NCI-H2196 treated with DMSO at 0.1 percent for 48 hours (cell line): ENCODE measurements around the gene ASIC5.
A peak's percentile ranks its signal among the peaks of the same experiment; 100 is the strongest.

Source experiments
- DNase-seq: peaks from one replicate; lab custom pipeline; 2025; ENCODE audit not compliant: unreplicated experiment; lab: John Stamatoyannopoulos, UW

ASIC5 gene

GRCh38 chr4:155881555-155881954 lies 15.5 kb upstream of the ASIC5 start:
- no peak for DNase-seq

- DNase-seq, result no peak
Observed at GRCh38 chr4:155879767-155880166, 13.7 kb upstream of the ASIC5 start.

GRCh38 chr4:155878611-155879010 lies 12.5 kb upstream of the ASIC5 start:
- DNase-seq, result no peak

GRCh38 chr4:155877971-155878370 lies 11.9 kb upstream of the ASIC5 start:
- no peak for DNase-seq

GRCh38 chr4:155875878-155876277 lies 9.8 kb upstream of the ASIC5 start:
- DNase-seq, result no peak

GRCh38 chr4:155855897-155856296 lies 10.2 kb downstream of the ASIC5 start:
- DNase-seq, result no peak

- DNase-seq, result no peak
Observed at GRCh38 chr4:155854582-155855226, 11.4 kb downstream of the ASIC5 start.

- DNase-seq, result no peak
Observed at GRCh38 chr4:155853189-155853588, 12.9 kb downstream of the ASIC5 start.

- DNase-seq, result no peak
Observed at GRCh38 chr4:155849042-155849441, 17.0 kb downstream of the ASIC5 start.

GRCh38 chr4:155846929-155847328 lies 19.1 kb downstream of the ASIC5 start:
- DNase-seq, result no peak

GRCh38 chr4:155842080-155842479 lies 24.0 kb downstream of the ASIC5 start:
- no peak for DNase-seq

- DNase-seq, result no peak
Observed at GRCh38 chr4:155837203-155837796, 28.8 kb downstream of the ASIC5 start.

- no peak for DNase-seq
Observed at GRCh38 chr4:155832664-155833063, 33.4 kb downstream of the ASIC5 start.

- no peak for DNase-seq
Observed at GRCh38 chr4:155828628-155829027, 37.4 kb downstream of the ASIC5 start.

GRCh38 chr4:155822572-155822971 lies 43.5 kb downstream of the ASIC5 start:
- DNase-seq, result no peak

- no peak for DNase-seq
Observed at GRCh38 chr4:155820887-155821518, 45.1 kb downstream of the ASIC5 start.

- DNase-seq, result no peak
Observed at GRCh38 chr4:155819066-155819465, 47.0 kb downstream of the ASIC5 start.

GRCh38 chr4:155818639-155819038 lies 47.4 kb downstream of the ASIC5 start:
- no peak for DNase-seq

- DNase-seq, result no peak
Observed at GRCh38 chr4:155811083-155811482, 55.0 kb downstream of the ASIC5 start.

- peak; percentile 29 for DNase-seq
Observed at GRCh38 chr4:155809835-155810234, 56.2 kb downstream of the ASIC5 start.

- DNase-seq, result no peak
Observed at GRCh38 chr4:155807021-155807420, 59.1 kb downstream of the ASIC5 start.

- no peak for DNase-seq
Observed at GRCh38 chr4:155805016-155805415, 61.1 kb downstream of the ASIC5 start.
